ENCODE data around the gene MLN.

Gene MLN

GRCh38 chr6:33772902-33773472 lies 30.8 kb downstream of the MLN start:
- Histone ChIP-seq H3K36me3 (ENCODE audit: insufficient read depth, low read length) (peaks cover 58% of the 10 kb centered on the region), H3K9ac (ENCODE audit: low read length) (no peak overlapping the region), H3K27me3 (ENCODE audit: control insufficient read depth in 1 of 2, insufficient read depth in 2 of 2, low read length in 2 of 2) (no peaks in the 10 kb centered on the region), H3K4me3 (ENCODE audit: low read depth in 1 of 2, low read length in 2 of 2) (no peak overlapping the region), H3K9me3 (ENCODE audit: low read length) (no peaks in the 10 kb centered on the region), H3K4me1 (ENCODE audit: insufficient read depth, low read length) (peaks cover 30% of the 10 kb centered on the region), H3K27ac (ENCODE audit: low read depth, low read length) (no peak overlapping the region)

GRCh38 chr6:33772082-33772830 lies 31.5 kb downstream of the MLN start:
- H3K9ac ChIP-seq (ENCODE audit: low read length) = no peak overlapping the region
- no peaks in the 10 kb centered on the region for H3K27me3 ChIP-seq (ENCODE audit: control insufficient read depth in 1 of 2, insufficient read depth in 2 of 2, low read length in 2 of 2)
- H3K4me1 ChIP-seq (ENCODE audit: insufficient read depth, low read length) = peaks cover 30% of the 10 kb centered on the region
- no peak overlapping the region for H3K4me3 ChIP-seq (ENCODE audit: low read depth in 1 of 2, low read length in 2 of 2)
- H3K9me3 ChIP-seq (ENCODE audit: low read length) = no peaks in the 10 kb centered on the region
- H3K27ac ChIP-seq (ENCODE audit: low read depth, low read length) = no peak overlapping the region
- peaks cover 51% of the 10 kb centered on the region for H3K36me3 ChIP-seq (ENCODE audit: insufficient read depth, low read length)

GRCh38 chr6:33771146-33772081 lies 32.4 kb downstream of the MLN start:
- Histone ChIP-seq H3K4me3 (ENCODE audit: low read depth in 1 of 2, low read length in 2 of 2) (no peak overlapping the region), H3K9ac (ENCODE audit: low read length) (no peak overlapping the region), H3K27me3 (ENCODE audit: control insufficient read depth in 1 of 2, insufficient read depth in 2 of 2, low read length in 2 of 2) (no peaks in the 10 kb centered on the region), H3K36me3 (ENCODE audit: insufficient read depth, low read length) (peaks cover 43% of the 10 kb centered on the region), H3K4me1 (ENCODE audit: insufficient read depth, low read length) (peaks cover 30% of the 10 kb centered on the region), H3K27ac (ENCODE audit: low read depth, low read length) (peak overlapping the region; percentile 54), H3K9me3 (ENCODE audit: low read length) (no peaks in the 10 kb centered on the region)

GRCh38 chr6:33770833-33771145 lies 33.0 kb downstream of the MLN start:
- H3K4me1 ChIP-seq (ENCODE audit: insufficient read depth, low read length) = peaks cover 30% of the 10 kb centered on the region
- H3K4me3 ChIP-seq (ENCODE audit: low read depth in 1 of 2, low read length in 2 of 2) = no peak overlapping the region

GRCh38 chr6:33770124-33770832 lies 33.5 kb downstream of the MLN start:
- H3K4me1 ChIP-seq (ENCODE audit: insufficient read depth, low read length) = peaks cover 30% of the 10 kb centered on the region
- H3K9ac ChIP-seq (ENCODE audit: low read length) = no peak overlapping the region
- H3K36me3 ChIP-seq (ENCODE audit: insufficient read depth, low read length) = peaks cover 31% of the 10 kb centered on the region
- no peaks in the 10 kb centered on the region for H3K27me3 ChIP-seq (ENCODE audit: control insufficient read depth in 1 of 2, insufficient read depth in 2 of 2, low read length in 2 of 2)
- no peaks in the 10 kb centered on the region for H3K9me3 ChIP-seq (ENCODE audit: low read length)
- H3K27ac ChIP-seq (ENCODE audit: low read depth, low read length) = no peak overlapping the region
- no peak overlapping the region for H3K4me3 ChIP-seq (ENCODE audit: low read depth in 1 of 2, low read length in 2 of 2)

More at GRCh38 chr6:33770833-33771145, 33.0 kb downstream of the MLN start:
- Histone ChIP-seq H3K9me3 (ENCODE audit: low read length) (no peaks in the 10 kb centered on the region), H3K27ac (ENCODE audit: low read depth, low read length) (peak overlapping the region; percentile 54), H3K36me3 (ENCODE audit: insufficient read depth, low read length) (peaks cover 36% of the 10 kb centered on the region), H3K27me3 (ENCODE audit: control insufficient read depth in 1 of 2, insufficient read depth in 2 of 2, low read length in 2 of 2) (no peaks in the 10 kb centered on the region), H3K9ac (ENCODE audit: low read length) (no peak overlapping the region)

GRCh38 chr6:33769248-33769821 lies 34.5 kb downstream of the MLN start:
- no peak overlapping the region for H3K4me3 ChIP-seq (ENCODE audit: low read depth in 1 of 2, low read length in 2 of 2)
- H3K4me1 ChIP-seq (ENCODE audit: insufficient read depth, low read length) = peaks cover 30% of the 10 kb centered on the region
- peaks cover 22% of the 10 kb centered on the region for H3K36me3 ChIP-seq (ENCODE audit: insufficient read depth, low read length)
- H3K27ac ChIP-seq (ENCODE audit: low read depth, low read length) = no peak overlapping the region
- no peaks in the 10 kb centered on the region for H3K9me3 ChIP-seq (ENCODE audit: low read length)
- H3K9ac ChIP-seq (ENCODE audit: low read length) = no peak overlapping the region
- H3K27me3 ChIP-seq (ENCODE audit: control insufficient read depth in 1 of 2, insufficient read depth in 2 of 2, low read length in 2 of 2) = no peaks in the 10 kb centered on the region

- Histone ChIP-seq H3K9me3 (ENCODE audit: low read length) (no peaks in the 10 kb centered on the region), H3K27ac (ENCODE audit: low read depth, low read length) (no peak overlapping the region), H3K4me3 (ENCODE audit: low read depth in 1 of 2, low read length in 2 of 2) (no peak overlapping the region), H3K4me1 (ENCODE audit: insufficient read depth, low read length) (peaks cover 30% of the 10 kb centered on the region), H3K36me3 (ENCODE audit: insufficient read depth, low read length) (peaks cover 17% of the 10 kb centered on the region), H3K27me3 (ENCODE audit: control insufficient read depth in 1 of 2, insufficient read depth in 2 of 2, low read length in 2 of 2) (no peaks in the 10 kb centered on the region), H3K9ac (ENCODE audit: low read length) (no peak overlapping the region)
Measured at GRCh38 chr6:33768644-33769120, 35.1 kb downstream of the MLN start.

- Histone ChIP-seq H3K4me1 (ENCODE audit: insufficient read depth, low read length) (peaks cover 26% of the 10 kb centered on the region), H3K27me3 (ENCODE audit: control insufficient read depth in 1 of 2, insufficient read depth in 2 of 2, low read length in 2 of 2) (no peaks in the 10 kb centered on the region), H3K4me3 (ENCODE audit: low read depth in 1 of 2, low read length in 2 of 2) (no peak overlapping the region), H3K9me3 (ENCODE audit: low read length) (no peaks in the 10 kb centered on the region), H3K36me3 (ENCODE audit: insufficient read depth, low read length) (peaks cover 3% of the 10 kb centered on the region), H3K9ac (ENCODE audit: low read length) (no peak overlapping the region), H3K27ac (ENCODE audit: low read depth, low read length) (no peak overlapping the region)
Measured at GRCh38 chr6:33766921-33767907, 36.6 kb downstream of the MLN start.

GRCh38 chr6:33765368-33765767 lies 38.4 kb downstream of the MLN start:
- H3K27ac ChIP-seq (ENCODE audit: low read depth, low read length) = no peak overlapping the region
- H3K9me3 ChIP-seq (ENCODE audit: low read length) = no peaks in the 10 kb centered on the region
- H3K4me1 ChIP-seq (ENCODE audit: insufficient read depth, low read length) = peaks cover 7% of the 10 kb centered on the region
- no peak overlapping the region for H3K9ac ChIP-seq (ENCODE audit: low read length)
- H3K4me3 ChIP-seq (ENCODE audit: low read depth in 1 of 2, low read length in 2 of 2) = no peak overlapping the region
- H3K36me3 ChIP-seq (ENCODE audit: insufficient read depth, low read length) = no peaks in the 10 kb centered on the region
- no peaks in the 10 kb centered on the region for H3K27me3 ChIP-seq (ENCODE audit: control insufficient read depth in 1 of 2, insufficient read depth in 2 of 2, low read length in 2 of 2)

GRCh38 chr6:33764036-33764435 lies 39.8 kb downstream of the MLN start:
- Histone ChIP-seq H3K9me3 (ENCODE audit: low read length) (no peaks in the 10 kb centered on the region), H3K4me1 (ENCODE audit: insufficient read depth, low read length) (no peaks in the 10 kb centered on the region), H3K4me3 (ENCODE audit: low read depth in 1 of 2, low read length in 2 of 2) (no peak overlapping the region), H3K9ac (ENCODE audit: low read length) (no peak overlapping the region), H3K27me3 (ENCODE audit: control insufficient read depth in 1 of 2, insufficient read depth in 2 of 2, low read length in 2 of 2) (no peaks in the 10 kb centered on the region), H3K36me3 (ENCODE audit: insufficient read depth, low read length) (no peaks in the 10 kb centered on the region), H3K27ac (ENCODE audit: low read depth, low read length) (no peak overlapping the region)

All from muscle layer of colon (tissue), 2 donors.